Uterus (tissue), 4 donors: ENCODE data around the gene CPZ. TPM values are rescaled to one million over a fixed set of nuclear protein-coding genes. Genes with fewer than 3 reads are reported as not detected.
"Not testable (repeated sequence)": the region's sequence is repeated elsewhere in the genome, so short reads cannot be mapped to it uniquely, and the experiment has no call there.

Experiments
- DNase-seq, 2 donors: peaks; one replicate each; pipeline ENCODE4 v3.0.0-alpha.2; 2019 to 2020
- H3K27ac ChIP-seq, 2 donors: fragments of 200-600 bp; sonication (generic); 1 replicate in 1 of 2; 2 replicates in 1 of 2; pipeline ENCODE4 v1.5.1; 2016 to 2018
- H3K27me3 ChIP-seq, 2 donors: fragments of 200-600 bp; sonication (generic); one replicate each; pipeline ENCODE4 v1.5.1; 2018 to 2019; ENCODE audit warnings: control low read depth in 1 of 2
- H3K36me3 ChIP-seq, 2 donors: fragments of 200-600 bp; sonication (generic); one replicate each; pipeline ENCODE4 v1.5.1; 2019; ENCODE audit warnings: control low read depth in 1 of 2
- H3K4me1 ChIP-seq, 2 donors: fragments of 200-600 bp; sonication (generic); one replicate each; pipeline ENCODE4 v1.5.1; 2018 to 2019; ENCODE audit warnings: control low read depth in 1 of 2
- H3K4me3 ChIP-seq, 2 donors: fragments of 200-600 bp; sonication (generic); 1 replicate in 1 of 2; 2 replicates in 1 of 2; pipeline ENCODE4 v1.5.1; 2018 to 2019; ENCODE audit warnings: mild to moderate bottlenecking in 1 of 2
- H3K9me3 ChIP-seq, 2 donors: fragments of 200-600 bp; sonication (generic); one replicate each; pipeline ENCODE4 v1.5.1; 2019; ENCODE audit warnings: control low read depth in 1 of 2
- CTCF ChIP-seq, 4 experiments: fragments of 200-600 bp in 2 of 4; fragments of 450-650 bp in 2 of 4; sonication (generic) in 2 of 4; IDR thresholded peaks; one replicate each; pipeline ENCODE4 v1.5.1; 2016 to 2019; ENCODE audit warnings: antibody characterized with exemption in 4 of 4, mild to moderate bottlenecking in 2 of 4, moderate library complexity in 1 of 4
- POLR2A ChIP-seq, 2 donors: fragments of 450-650 bp; IDR thresholded peaks; one replicate each; pipeline ENCODE4 v1.6.1; 2016; ENCODE audit warnings: antibody characterized with exemption in 2 of 2, mild to moderate bottlenecking in 1 of 2, moderate library complexity in 1 of 2
- intact Hi-C: fragments of 100-400 bp; cut with DNase I; formaldehyde crosslinking; loops from one replicate; pipeline ENCODE4 v1.15.1; 2023; ENCODE audit warnings: low total_unique reads
- total RNA-seq, 4 donors: library from RNA; depleted of rRNA in 3 of 4; stranded (reverse); fragments of >200 nt in 3 of 4; gene quantifications; one replicate each; pipeline versions ENCODE4 v1.1.0 to v1.2.4, GENCODE V29; 2014 to 2023
- donor health status: DM: yes; HTN: yes; CAD: no.

CPZ gene
- total RNA-seq, 4 donors from 2014 or later = 0.29 to 45.8 (median 5.4) TPM

- DNase-seq = no peak
- Histone ChIP-seq H3K27me3 (no peaks in the 10 kb centered on the region), H3K4me1 (no peaks in the 10 kb centered on the region), H3K36me3 (no peaks in the 10 kb centered on the region), H3K27ac (no peak overlapping the region), H3K4me3 (no peak overlapping the region), H3K9me3 (no peaks in the 10 kb centered on the region)
- TF ChIP-seq POLR2A (IDR thresholded peaks at IDR 0.05) = no peak
- intact Hi-C loops = no loop called here
Observed at GRCh38 chr4:8618961-8619720, 26.6 kb downstream of the CPZ start.

- H3K27me3 ChIP-seq, H3K9me3 ChIP-seq, H3K36me3 ChIP-seq, H3K27ac ChIP-seq, H3K4me1 ChIP-seq, intact Hi-C loops, H3K4me3 ChIP-seq, DNase-seq: not testable (repeated sequence)
Observed at GRCh38 chr4:8621135-8621534, 28.6 kb downstream of the CPZ start.

GRCh38 chr4:8624601-8625272 is 32.2 kb downstream of the CPZ start:
- intact Hi-C loops, H3K27ac ChIP-seq, H3K27me3 ChIP-seq, DNase-seq, H3K4me3 ChIP-seq, H3K4me1 ChIP-seq, H3K36me3 ChIP-seq, H3K9me3 ChIP-seq: not testable (repeated sequence)

- H3K4me3 ChIP-seq, H3K9me3 ChIP-seq, H3K36me3 ChIP-seq, DNase-seq, H3K4me1 ChIP-seq, intact Hi-C loops, H3K27ac ChIP-seq, H3K27me3 ChIP-seq: not testable (repeated sequence)
Observed at GRCh38 chr4:8630240-8630905, 37.8 kb downstream of the CPZ start.

- H3K36me3 ChIP-seq, H3K4me3 ChIP-seq, H3K9me3 ChIP-seq, intact Hi-C loops, H3K4me1 ChIP-seq, H3K27ac ChIP-seq, H3K27me3 ChIP-seq, DNase-seq: not testable (repeated sequence)
Observed at GRCh38 chr4:8631896-8632295, 39.3 kb downstream of the CPZ start.

GRCh38 chr4:8634773-8635172 is 42.2 kb downstream of the CPZ start:
- H3K27ac ChIP-seq, H3K9me3 ChIP-seq, intact Hi-C loops, DNase-seq, H3K4me3 ChIP-seq, H3K4me1 ChIP-seq, H3K27me3 ChIP-seq, H3K36me3 ChIP-seq: not testable (repeated sequence)

GRCh38 chr4:8635897-8636554 is 43.5 kb downstream of the CPZ start:
- H3K4me3 ChIP-seq, H3K4me1 ChIP-seq, intact Hi-C loops, DNase-seq, H3K36me3 ChIP-seq, H3K27ac ChIP-seq, H3K27me3 ChIP-seq, H3K9me3 ChIP-seq: not testable (repeated sequence)

- no peak for DNase-seq
- no peaks in the 10 kb centered on the region for H3K4me1 ChIP-seq
- no peaks in the 10 kb centered on the region for H3K9me3 ChIP-seq
- no peak overlapping the region for H3K27ac ChIP-seq
- no peaks in the 10 kb centered on the region for H3K36me3 ChIP-seq
- H3K27me3 ChIP-seq = no peaks in the 10 kb centered on the region
- no peak overlapping the region for H3K4me3 ChIP-seq
- intact Hi-C loops = no loop called here
- TF ChIP-seq POLR2A (IDR thresholded peaks at IDR 0.05) (no peak), CTCF (IDR thresholded peaks at IDR 0.05) (no peak)
Observed at GRCh38 chr4:8637456-8637984, 45.0 kb downstream of the CPZ start.
